GM23248 (cell line): ENCODE measurements around the gene RRBP1. TPM values are rescaled to one million over a fixed set of nuclear protein-coding genes. Genes with fewer than 3 reads are reported as not detected.

ENCODE experiments used
- DNase-seq: peaks from one replicate; pipeline ENCODE4 v3.0.0-alpha.2; 2015
- H2AFZ ChIP-seq: fragments of 200-600 bp; sonication (generic); 2 replicates; pipeline ENCODE4 v1.6.1; 2016; ENCODE audit warnings: antibody characterized with exemption
- H3F3A ChIP-seq: fragments of 200-600 bp; sonication (generic); 2 replicates; pipeline ENCODE4 v1.6.1; 2016; ENCODE audit warnings: mild to moderate bottlenecking, antibody characterized with exemption, mixed run types; ENCODE audit not compliant: insufficient read depth
- H3K27ac ChIP-seq: fragments of 200-600 bp; sonication (generic); 2 replicates; pipeline ENCODE4 v1.5.1; 2016; ENCODE audit warnings: mild to moderate bottlenecking
- H3K27me3 ChIP-seq: fragments of 200-600 bp; sonication (generic); replicated peaks from 2 replicates; pipeline ENCODE4 v1.6.1; 2016; ENCODE audit warnings: mild to moderate bottlenecking; ENCODE audit not compliant: insufficient read depth
- H3K36me3 ChIP-seq: fragments of 200-600 bp; sonication (generic); 2 replicates; pipeline ENCODE4 v1.6.1; 2016; ENCODE audit warnings: low read depth, mild to moderate bottlenecking
- H3K4me1 ChIP-seq: fragments of 200-600 bp; sonication (generic); 2 replicates; pipeline ENCODE4 v1.6.1; 2016; ENCODE audit warnings: mild to moderate bottlenecking; ENCODE audit not compliant: insufficient read depth
- H3K4me2 ChIP-seq: fragments of 200-600 bp; sonication (generic); one replicate; pipeline ENCODE4 v1.6.1; 2016; ENCODE audit warnings: mild to moderate bottlenecking; ENCODE audit not compliant: unreplicated experiment
- H3K4me3 ChIP-seq: fragments of 200-600 bp; sonication (generic); 2 replicates; pipeline ENCODE4 v1.5.1; 2016; ENCODE audit warnings: mild to moderate bottlenecking
- H3K79me2 ChIP-seq: fragments of 200-600 bp; sonication (generic); 2 replicates; pipeline ENCODE4 v1.6.1; 2016; ENCODE audit warnings: mild to moderate bottlenecking; ENCODE audit not compliant: insufficient read depth
- H3K9ac ChIP-seq: fragments of 200-600 bp; sonication (generic); 2 replicates; pipeline ENCODE4 v1.6.1; 2016; ENCODE audit warnings: mild to moderate bottlenecking
- H3K9me2 ChIP-seq: fragments of 200-600 bp; sonication (generic); 2 replicates; pipeline ENCODE4 v1.6.1; 2016; ENCODE audit warnings: mixed run types, mild to moderate bottlenecking, moderate library complexity; ENCODE audit not compliant: insufficient read depth
- H3K9me3 ChIP-seq: fragments of 200-600 bp; sonication (generic); one replicate; pipeline ENCODE4 v1.6.1; 2017; ENCODE audit warnings: low read depth
- H4K20me1 ChIP-seq: fragments of 200-600 bp; sonication (generic); 2 replicates; pipeline ENCODE4 v1.6.0; 2016; ENCODE audit not compliant: insufficient read depth
- EZH2 ChIP-seq: fragments of 200-600 bp; sonication (generic); IDR thresholded peaks from 2 replicates; pipeline ENCODE4 v1.6.1; 2018; ENCODE audit warnings: antibody characterized with exemption, mild to moderate bottlenecking; ENCODE audit not compliant: insufficient read depth, poor library complexity, severe bottlenecking
- EZH2phosphoT487 ChIP-seq: fragments of 200-600 bp; sonication (generic); IDR thresholded peaks from 2 replicates; pipeline ENCODE4 v1.6.1; 2018; ENCODE audit warnings: antibody characterized with exemption, moderate library complexity, mild to moderate bottlenecking, low read depth; ENCODE audit not compliant: insufficient read depth
- WGBS, 2 experiments: methylation state at CpG; one replicate each; pipeline ENCODE4 v1.1.6; 2015 to 2017; ENCODE audit warnings: low lambda C conversion rate in 2 of 2, low coverage in 1 of 2; ENCODE audit errors: missing lambda C conversion rate in 2 of 2; 5-methylcytosine and 5-hydroxymethylcytosine counted together
- in situ Hi-C: fragments of 300-500 bp; cut with MboI; formaldehyde crosslinking; loops from 2 replicates; pipeline ENCODE4 v1.15.0; 2020
- polyA plus RNA-seq: library from polyadenylated mRNA; unstranded; fragments of >200 nt; fragmentation: Nextera tagmentation; extraction: Ambion mirVana; gene quantifications from 2 replicates; pipeline ENCODE4 v1.2.1, GENCODE V29; 2016
- total RNA-seq: library from RNA; depleted of rRNA; stranded (reverse); fragments of >200 nt; shearing (Covaris generic); gene quantifications from 2 replicates; pipeline ENCODE4 v1.2.3, GENCODE V29; 2014

The RRBP1 gene
- total and polyA plus RNA-seq, 2 experiments from 2014 or later: 127 to 182 TPM

GRCh38 chr20:17621229-17621968, 60.6 kb downstream of the RRBP1 start:
- Histone ChIP-seq H3K4me3 (no peak overlapping the region), H3K79me2 (peaks cover 28% of the 10 kb centered on the region), H3K9me2 (no peaks in the 10 kb centered on the region), H3F3A (peaks cover 5% of the 10 kb centered on the region), H3K27ac (no peak overlapping the region), H4K20me1 (no peaks in the 10 kb centered on the region), H3K4me1 (no peaks in the 10 kb centered on the region), H3K4me2 (no peak overlapping the region), H3K27me3 (no peaks in the 10 kb centered on the region), H3K36me3 (peaks cover 33% of the 10 kb centered on the region), H3K9me3 (no peaks in the 10 kb centered on the region), H3K9ac (no peak overlapping the region), H2AFZ (no peak overlapping the region)
- in situ Hi-C loops: no loop called here
- DNase-seq: no peak
- 77 to 78% methylated on average over 24 of the region's 24 CpGs for WGBS, 2 experiments
- no peak for TF ChIP-seq EZH2phosphoT487
- TF ChIP-seq EZH2: no peak

- no peak overlapping the region for H3K27ac ChIP-seq
- no peak overlapping the region for H3K4me3 ChIP-seq
- no peaks in the 10 kb centered on the region for H3K9me2 ChIP-seq
- H3K9ac ChIP-seq: no peak overlapping the region
- DNase-seq: no peak
- no peaks in the 10 kb centered on the region for H3K9me3 ChIP-seq
- peaks cover 5% of the 10 kb centered on the region for H3F3A ChIP-seq
- H3K4me1 ChIP-seq: no peaks in the 10 kb centered on the region
- no peaks in the 10 kb centered on the region for H3K27me3 ChIP-seq
- WGBS, 2 experiments: 85 to 87% methylated on average over 33 of the region's 33 CpGs
- H4K20me1 ChIP-seq: no peaks in the 10 kb centered on the region
- peaks cover 20% of the 10 kb centered on the region for H3K79me2 ChIP-seq
- H3K36me3 ChIP-seq: peaks cover 25% of the 10 kb centered on the region
- no peak overlapping the region for H3K4me2 ChIP-seq
- in situ Hi-C loops: no loop called here
- no peak overlapping the region for H2AFZ ChIP-seq
- TF ChIP-seq EZH2 (no peak), EZH2phosphoT487 (no peak)
These were observed 61.4 kb downstream of the RRBP1 start for GRCh38 chr20:17620371-17621228.

DNA sequence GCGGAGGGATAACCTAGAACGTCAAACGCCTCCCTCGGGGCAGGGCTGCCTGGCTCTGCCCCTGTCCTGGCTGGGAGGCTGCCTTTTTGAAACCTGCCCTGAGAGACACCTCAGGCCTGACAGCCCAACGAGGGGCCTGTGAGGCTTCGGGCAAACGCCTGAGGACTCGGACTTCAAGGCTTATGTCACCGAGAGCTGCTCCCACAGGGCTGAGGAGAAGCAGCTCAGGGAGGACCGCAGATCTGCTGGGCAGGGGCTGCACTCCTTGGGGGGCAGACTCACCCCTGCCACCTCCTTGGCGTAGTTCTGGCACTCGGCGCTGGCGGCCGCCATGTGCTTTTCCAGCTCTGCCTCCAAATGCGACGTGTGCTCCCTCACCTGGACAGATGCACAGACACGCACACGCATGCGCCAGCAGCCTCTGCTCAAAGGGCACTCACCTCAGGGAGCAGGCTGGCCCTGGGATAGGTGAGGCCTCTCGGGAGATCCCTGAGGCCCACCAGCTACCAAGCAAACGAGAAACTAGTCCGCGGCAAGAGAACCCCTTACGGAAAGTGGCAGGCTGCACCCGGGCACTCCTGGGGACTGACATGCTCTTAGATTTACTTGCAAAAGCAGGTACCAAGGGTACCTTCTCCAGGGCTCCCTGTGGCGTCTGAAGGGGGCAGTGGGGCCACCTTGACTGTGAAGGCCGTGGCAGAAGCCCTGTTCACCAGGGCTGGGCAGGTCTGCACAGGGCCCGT, 62.5 kb downstream of the RRBP1 start:
- Histone ChIP-seq H3K36me3 (peaks cover 26% of the 10 kb centered on the region), H2AFZ (no peak overlapping the region), H4K20me1 (no peaks in the 10 kb centered on the region), H3K4me1 (no peaks in the 10 kb centered on the region), H3K27me3 (no peaks in the 10 kb centered on the region), H3K79me2 (peaks cover 12% of the 10 kb centered on the region; the same call in 1 of the 2 replicates), H3K4me2 (no peak overlapping the region), H3K27ac (no peak overlapping the region), H3K9ac (no peak overlapping the region), H3K9me3 (no peaks in the 10 kb centered on the region), H3K9me2 (no peaks in the 10 kb centered on the region), H3K4me3 (no peak overlapping the region), H3F3A (peaks cover 10% of the 10 kb centered on the region)
- WGBS, 2 experiments: 74 to 77% methylated on average over 28 to 29 of the region's 29 CpGs
- in situ Hi-C loops: no loop called here
- no peak for TF ChIP-seq EZH2phosphoT487
- no peak for TF ChIP-seq EZH2
- DNase-seq: no peak

- Histone ChIP-seq H3K4me2 (no peak overlapping the region), H3K9me3 (no peaks in the 10 kb centered on the region), H3K9ac (no peak overlapping the region), H3K4me1 (no peaks in the 10 kb centered on the region), H3K27me3 (no peaks in the 10 kb centered on the region), H3F3A (peaks cover 10% of the 10 kb centered on the region), H4K20me1 (no peaks in the 10 kb centered on the region), H3K9me2 (no peaks in the 10 kb centered on the region), H3K27ac (no peak overlapping the region), H3K4me3 (no peak overlapping the region), H3K79me2 (peaks cover 12% of the 10 kb centered on the region; the same call in 1 of the 2 replicates), H3K36me3 (peaks cover 22% of the 10 kb centered on the region), H2AFZ (no peak overlapping the region)
- 93 to 95% methylated on average over 10 of the region's 10 CpGs for WGBS, 2 experiments
- no peak for DNase-seq
- in situ Hi-C loops: no loop called here
- TF ChIP-seq EZH2phosphoT487 (no peak), EZH2 (no peak)
These were observed 63.4 kb downstream of the RRBP1 start for GRCh38 chr20:17618673-17619013.
